ENCODE results near the gene DGKE.

DGKE gene

DNA sequence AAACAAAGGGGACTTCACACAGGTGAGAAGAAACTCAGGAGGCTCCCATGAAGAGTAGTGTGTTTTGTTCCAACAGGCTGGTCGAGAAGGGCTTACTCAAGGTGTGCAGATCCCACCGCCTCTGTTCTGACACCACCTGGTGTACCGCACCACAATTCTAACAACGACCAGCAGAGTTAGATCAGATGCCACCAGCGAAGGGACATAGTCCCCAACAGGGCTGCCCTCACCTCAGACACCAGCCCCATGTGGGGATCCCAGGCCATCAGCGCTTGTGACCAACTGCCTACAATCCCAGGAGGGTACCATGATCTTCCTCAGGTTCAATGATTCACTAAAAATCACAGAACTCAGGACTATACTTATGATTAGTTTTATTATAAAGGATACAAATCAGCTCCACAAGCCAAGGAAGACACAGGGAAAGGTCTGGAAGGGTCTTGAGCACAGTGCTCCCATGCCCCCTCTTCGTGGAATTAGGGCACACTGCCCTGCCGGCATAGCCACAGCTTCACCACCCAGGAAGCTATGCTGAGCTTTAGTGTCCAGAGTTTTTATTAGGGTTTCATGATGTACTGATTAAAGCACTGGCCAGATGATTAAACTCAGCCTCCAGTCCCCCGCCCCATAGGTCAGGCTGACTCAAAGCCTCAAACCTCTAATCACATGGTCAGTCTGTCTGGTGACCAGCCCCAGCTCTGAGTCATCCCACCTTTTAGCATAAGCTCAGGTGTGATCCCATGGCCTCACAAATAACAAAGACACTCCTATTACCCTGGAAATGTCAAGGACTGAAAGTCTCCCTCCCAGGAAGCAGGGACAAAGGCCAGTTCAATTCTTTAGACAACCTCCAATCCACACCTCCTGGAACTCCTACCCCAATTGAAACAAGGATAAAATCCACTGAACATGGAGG lies 53.9 kb downstream of the DGKE start:
- TF ChIP-seq, protein P1, sequence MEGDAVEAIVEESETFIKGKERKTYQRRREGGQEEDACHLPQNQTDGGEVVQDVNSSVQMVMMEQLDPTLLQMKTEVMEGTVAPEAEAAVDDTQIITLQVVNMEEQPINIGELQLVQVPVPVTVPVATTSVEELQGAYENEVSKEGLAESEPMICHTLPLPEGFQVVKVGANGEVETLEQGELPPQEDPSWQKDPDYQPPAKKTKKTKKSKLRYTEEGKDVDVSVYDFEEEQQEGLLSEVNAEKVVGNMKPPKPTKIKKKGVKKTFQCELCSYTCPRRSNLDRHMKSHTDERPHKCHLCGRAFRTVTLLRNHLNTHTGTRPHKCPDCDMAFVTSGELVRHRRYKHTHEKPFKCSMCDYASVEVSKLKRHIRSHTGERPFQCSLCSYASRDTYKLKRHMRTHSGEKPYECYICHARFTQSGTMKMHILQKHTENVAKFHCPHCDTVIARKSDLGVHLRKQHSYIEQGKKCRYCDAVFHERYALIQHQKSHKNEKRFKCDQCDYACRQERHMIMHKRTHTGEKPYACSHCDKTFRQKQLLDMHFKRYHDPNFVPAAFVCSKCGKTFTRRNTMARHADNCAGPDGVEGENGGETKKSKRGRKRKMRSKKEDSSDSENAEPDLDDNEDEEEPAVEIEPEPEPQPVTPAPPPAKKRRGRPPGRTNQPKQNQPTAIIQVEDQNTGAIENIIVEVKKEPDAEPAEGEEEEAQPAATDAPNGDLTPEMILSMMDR (IDR thresholded peaks at IDR 0.05; ENCODE audit: poor library complexity, severe bottlenecking): no peak

DNA sequence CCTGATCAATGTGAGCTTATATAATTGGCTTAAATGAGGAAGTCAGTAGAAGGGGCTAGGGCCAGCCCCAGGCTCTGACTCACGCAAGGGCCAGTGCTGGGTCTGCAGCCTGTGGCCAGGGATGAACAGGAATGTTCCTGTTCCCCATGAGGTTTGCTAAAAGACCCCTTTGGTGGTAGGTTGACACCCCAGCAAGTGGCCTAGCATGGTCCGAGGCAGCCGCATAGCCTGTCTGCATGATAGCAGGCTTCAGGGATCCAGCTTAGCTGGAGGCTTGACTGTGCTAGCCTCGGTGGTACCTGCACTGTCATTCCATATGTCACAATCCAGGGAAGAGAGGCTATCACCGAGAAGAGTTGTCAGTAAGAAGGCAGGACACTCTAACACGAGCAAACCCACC lies 56.4 kb downstream of the DGKE start:
- H3K27ac ChIP-seq (ENCODE audit: poor library complexity, severe bottlenecking): no peak overlapping the region
- peaks cover 72% of the 10 kb centered on the region for H3K36me3 ChIP-seq (ENCODE audit: low read depth)
- ATAC-seq (ENCODE audit: low read depth) (no peak), DNase-seq (ENCODE audit: low spot score) (no peak)
- no peaks in the 10 kb centered on the region for H3K4me1 ChIP-seq (ENCODE audit: insufficient read depth, poor library complexity, severe bottlenecking)
- H3K4me3 ChIP-seq (ENCODE audit: severe bottlenecking): no peak overlapping the region
- H3K27me3 ChIP-seq (ENCODE audit: insufficient read depth, poor library complexity, severe bottlenecking): no peaks in the 10 kb centered on the region
- TF ChIP-seq, protein P1 (IDR thresholded peaks at IDR 0.05; ENCODE audit: poor library complexity, severe bottlenecking): no peak
- peaks cover 6% of the 10 kb centered on the region for H3K9me3 ChIP-seq (ENCODE audit: severe bottlenecking)

More for the DNA sequence above, 53.9 kb downstream of the DGKE start:
- H3K36me3 ChIP-seq (ENCODE audit: low read depth): peaks cover 46% of the 10 kb centered on the region
- H3K27me3 ChIP-seq (ENCODE audit: insufficient read depth, poor library complexity, severe bottlenecking): no peaks in the 10 kb centered on the region
- peaks cover 6% of the 10 kb centered on the region for H3K9me3 ChIP-seq (ENCODE audit: severe bottlenecking)
- no peak for DNase-seq (ENCODE audit: low spot score)
- H3K4me3 ChIP-seq (ENCODE audit: severe bottlenecking): no peak overlapping the region
- H3K4me1 ChIP-seq (ENCODE audit: insufficient read depth, poor library complexity, severe bottlenecking): no peaks in the 10 kb centered on the region
- no peak overlapping the region for H3K27ac ChIP-seq (ENCODE audit: poor library complexity, severe bottlenecking)
- ATAC-seq (ENCODE audit: low read depth): peak; percentile 38; the same call in 1 of the 3 replicates

DNA sequence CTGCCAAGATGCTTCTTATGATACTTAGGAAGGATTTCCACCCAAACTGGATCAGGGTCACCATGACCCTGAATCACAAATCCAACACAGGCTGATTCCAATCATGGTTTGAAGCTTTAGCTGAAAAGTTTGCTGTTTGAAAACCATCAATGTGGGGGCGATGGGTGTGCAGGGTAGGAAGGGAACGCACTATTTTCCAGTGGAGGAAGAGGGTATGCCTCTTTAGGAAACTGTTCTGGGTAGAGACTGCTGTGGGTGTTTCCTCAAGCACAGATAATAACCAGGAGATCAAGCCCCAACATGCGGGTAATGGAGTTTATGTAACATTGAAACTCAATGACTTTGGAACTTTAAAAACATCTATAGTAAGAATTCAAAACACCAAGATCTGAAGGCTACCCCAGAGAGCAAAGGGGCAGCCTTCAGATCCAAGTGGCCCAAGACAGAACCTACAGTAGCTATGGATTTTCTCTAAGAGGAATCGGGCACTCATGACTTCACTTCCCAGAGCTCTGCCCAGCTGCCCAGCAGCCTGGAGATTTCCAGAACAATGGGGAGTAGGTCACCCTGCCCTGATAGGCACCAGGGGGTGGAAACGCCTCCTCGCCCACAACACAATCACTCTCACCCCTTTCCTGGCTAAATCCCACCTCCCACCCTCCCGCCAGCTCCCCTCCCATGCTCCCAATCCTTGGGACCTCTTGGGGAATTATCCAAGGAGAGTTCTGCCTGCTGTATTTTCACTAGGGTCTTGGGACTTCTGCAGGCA lies 57.1 kb downstream of the DGKE start:
- Histone ChIP-seq H3K36me3 (ENCODE audit: low read depth) (peaks cover 79% of the 10 kb centered on the region), H3K4me3 (ENCODE audit: severe bottlenecking) (no peak overlapping the region)
- DNase-seq (ENCODE audit: low spot score): no peak

DNA sequence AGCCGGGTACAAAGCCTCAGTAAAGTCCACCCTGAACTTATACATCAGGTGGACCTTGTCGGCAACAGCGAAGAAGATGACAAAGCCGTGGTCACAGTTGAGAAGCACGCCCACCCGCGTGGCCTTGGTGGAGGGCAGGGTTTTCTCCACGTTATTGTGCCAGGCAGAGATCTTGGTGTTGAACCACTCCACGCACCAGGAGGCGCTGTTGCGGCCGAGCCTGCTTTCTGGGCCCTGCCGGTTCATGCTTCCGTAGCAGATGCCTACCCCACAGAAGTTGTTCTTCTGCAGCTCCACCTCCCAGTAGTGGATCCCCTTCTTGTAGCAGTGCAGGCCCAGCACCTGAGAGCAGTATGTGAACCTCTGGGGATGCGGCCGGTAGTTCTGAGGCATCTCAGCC lies 57.8 kb downstream of the DGKE start:
- ATAC-seq (ENCODE audit: low read depth) (no peak), DNase-seq (ENCODE audit: low spot score) (no peak)
- H3K4me1 ChIP-seq (ENCODE audit: insufficient read depth, poor library complexity, severe bottlenecking): no peaks in the 10 kb centered on the region
- no peaks in the 10 kb centered on the region for H3K27me3 ChIP-seq (ENCODE audit: insufficient read depth, poor library complexity, severe bottlenecking)
- TF ChIP-seq, protein P1 (IDR thresholded peaks at IDR 0.05; ENCODE audit: poor library complexity, severe bottlenecking): no peak
- H3K27ac ChIP-seq (ENCODE audit: poor library complexity, severe bottlenecking): no peak overlapping the region
- H3K36me3 ChIP-seq (ENCODE audit: low read depth): peaks cover 84% of the 10 kb centered on the region
- no peak overlapping the region for H3K4me3 ChIP-seq (ENCODE audit: severe bottlenecking)
- H3K9me3 ChIP-seq (ENCODE audit: severe bottlenecking): peaks cover 6% of the 10 kb centered on the region

More for the DNA sequence above, 57.1 kb downstream of the DGKE start:
- Histone ChIP-seq H3K27me3 (ENCODE audit: insufficient read depth, poor library complexity, severe bottlenecking) (no peaks in the 10 kb centered on the region), H3K9me3 (ENCODE audit: severe bottlenecking) (peaks cover 6% of the 10 kb centered on the region), H3K4me1 (ENCODE audit: insufficient read depth, poor library complexity, severe bottlenecking) (no peaks in the 10 kb centered on the region), H3K27ac (ENCODE audit: poor library complexity, severe bottlenecking) (no peak overlapping the region)
- no peak for ATAC-seq (ENCODE audit: low read depth)
- TF ChIP-seq, protein P1 (IDR thresholded peaks at IDR 0.05; ENCODE audit: poor library complexity, severe bottlenecking): no peak
